NCI-H510A treated with DMSO at 0.1 percent for 48 hours (cell line): ENCODE measurements around the gene CPT1B.
"Not testable (repeated sequence)": the region's sequence is repeated elsewhere in the genome, so short reads cannot be mapped to it uniquely, and the experiment has no call there.

Experiments used
- DNase-seq: peaks from one replicate; lab custom pipeline; 2025; lab: John Stamatoyannopoulos, UW

Gene CPT1B

GRCh38 chr22:50577987-50578775 lies at the start of gene CPT1B:
Gene CPT1B, minus strand, starts transcription at chr22:50578427. Its CDS starts 512 bp downstream, at chr22:50577915.
- no peak for DNase-seq

GRCh38 chr22:50626850-50627641 lies 48.8 kb upstream of the CPT1B start:
- DNase-seq = no peak

- DNase-seq = no peak
These were observed 48.2 kb upstream of the CPT1B start for GRCh38 chr22:50626314-50626849.

GRCh38 chr22:50625568-50626313 lies 47.5 kb upstream of the CPT1B start:
- no peak for DNase-seq

- DNase-seq = no peak
These were observed 46.9 kb upstream of the CPT1B start for GRCh38 chr22:50625131-50625567.

- DNase-seq = no peak
These were observed 46.3 kb upstream of the CPT1B start for GRCh38 chr22:50624347-50625130.

- DNase-seq = peak; percentile 82
These were observed 44.6 kb upstream of the CPT1B start for GRCh38 chr22:50622723-50623327.

GRCh38 chr22:50621948-50622722 lies 43.9 kb upstream of the CPT1B start:
- peak; percentile 48 for DNase-seq

GRCh38 chr22:50621356-50621880 lies 43.2 kb upstream of the CPT1B start:
- no peak for DNase-seq

GRCh38 chr22:50620593-50621355 lies 42.5 kb upstream of the CPT1B start:
- DNase-seq = peak; percentile 33

- DNase-seq = not testable (repeated sequence)
These were observed 36.1 kb upstream of the CPT1B start for GRCh38 chr22:50614296-50614695.

- DNase-seq = peak; percentile 10
These were observed 35.2 kb upstream of the CPT1B start for GRCh38 chr22:50613291-50613981.

- DNase-seq = no peak
These were observed 34.4 kb upstream of the CPT1B start for GRCh38 chr22:50612528-50613221.

GRCh38 chr22:50612168-50612527 lies 33.9 kb upstream of the CPT1B start:
- DNase-seq = no peak

GRCh38 chr22:50611341-50612060 lies 33.3 kb upstream of the CPT1B start:
- no peak for DNase-seq

- DNase-seq = no peak
These were observed 32.4 kb upstream of the CPT1B start for GRCh38 chr22:50610581-50610980.

GRCh38 chr22:50610041-50610451 lies 31.8 kb upstream of the CPT1B start:
- no peak for DNase-seq
